CD4-positive, alpha-beta T cell treated with Interleukin-4 for 4 hours (primary cell): ENCODE measurements around the gene PPP4R1.

Experiments
- DNase-seq: peaks from one replicate; pipeline ENCODE4 v3.0.0-alpha.2; 2020

PPP4R1 gene

DNA sequence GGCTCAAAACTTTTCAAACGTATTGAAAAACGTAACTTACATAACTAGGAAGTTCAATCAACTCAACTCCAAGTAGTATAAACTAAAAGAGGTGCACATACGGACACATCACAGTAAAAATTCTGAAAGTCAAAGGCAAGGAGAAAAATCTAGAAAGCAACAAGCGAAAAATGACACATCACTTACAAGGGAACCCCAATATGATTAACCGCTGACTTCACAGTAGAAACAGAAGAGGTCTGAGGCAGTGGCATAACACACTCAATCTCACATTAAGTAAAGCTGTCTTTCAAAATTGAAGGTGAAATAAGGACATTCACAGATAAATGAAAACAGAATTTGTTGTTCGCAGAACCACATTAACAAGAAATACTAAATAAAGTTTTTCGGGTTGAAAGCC lies 32.7 kb downstream of the PPP4R1 start:
- DNase-seq: no peak

- DNase-seq: no peak
Observed at GRCh38 chr18:9578306-9578705, 36.1 kb downstream of the PPP4R1 start.

DNA sequence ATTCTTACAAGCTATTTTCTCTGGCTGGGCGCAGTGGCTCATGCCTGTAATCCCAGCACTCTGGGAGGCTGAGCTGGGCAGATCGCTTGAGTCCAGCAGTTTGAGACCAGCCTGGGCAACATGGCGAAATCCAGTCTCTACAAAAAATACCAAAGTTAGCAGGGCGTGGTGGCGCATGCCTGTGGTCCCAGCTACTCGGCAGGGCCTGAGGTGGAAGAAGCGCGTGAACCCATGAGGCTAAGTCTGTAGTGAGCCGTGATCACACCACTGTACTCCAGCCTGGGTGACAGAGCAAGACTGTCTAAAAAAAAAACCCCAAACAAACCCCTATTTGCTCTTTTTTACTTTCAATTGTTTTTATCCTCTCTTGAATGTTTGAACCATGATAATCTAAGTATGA lies 37.0 kb downstream of the PPP4R1 start:
- no peak for DNase-seq

GRCh38 chr18:9575558-9575957 lies 38.8 kb downstream of the PPP4R1 start:
- DNase-seq: peak; percentile 21

DNA sequence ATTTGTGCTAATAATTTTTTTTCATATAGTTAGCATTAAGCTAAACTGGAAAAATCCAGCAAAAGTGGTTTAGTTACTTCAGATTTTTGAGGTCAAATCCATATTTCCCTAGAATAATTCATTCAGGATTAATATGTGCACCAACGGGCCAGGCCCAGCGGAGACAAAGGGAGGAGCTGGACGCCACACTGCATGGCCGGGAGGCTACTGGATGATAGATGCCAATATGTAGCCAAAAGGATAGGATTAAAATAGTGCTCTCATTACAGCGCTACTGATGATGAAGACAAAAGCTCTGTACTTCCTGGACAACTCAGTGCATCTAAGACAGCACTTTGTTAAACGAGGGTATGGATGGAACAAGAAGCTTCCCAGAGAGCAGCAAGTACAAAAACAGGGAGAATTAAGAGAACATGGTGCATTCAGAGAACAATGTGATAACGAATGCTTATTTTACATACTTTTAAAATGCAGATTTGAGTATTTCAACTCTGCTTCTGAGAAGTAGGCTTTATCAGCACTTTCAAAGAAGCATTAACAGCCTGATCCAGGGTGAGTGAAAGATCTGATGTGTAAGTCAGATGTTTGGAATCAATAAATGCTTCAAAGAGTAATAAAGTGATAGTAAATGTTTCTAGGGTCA lies 39.8 kb downstream of the PPP4R1 start:
- DNase-seq: no peak

DNA sequence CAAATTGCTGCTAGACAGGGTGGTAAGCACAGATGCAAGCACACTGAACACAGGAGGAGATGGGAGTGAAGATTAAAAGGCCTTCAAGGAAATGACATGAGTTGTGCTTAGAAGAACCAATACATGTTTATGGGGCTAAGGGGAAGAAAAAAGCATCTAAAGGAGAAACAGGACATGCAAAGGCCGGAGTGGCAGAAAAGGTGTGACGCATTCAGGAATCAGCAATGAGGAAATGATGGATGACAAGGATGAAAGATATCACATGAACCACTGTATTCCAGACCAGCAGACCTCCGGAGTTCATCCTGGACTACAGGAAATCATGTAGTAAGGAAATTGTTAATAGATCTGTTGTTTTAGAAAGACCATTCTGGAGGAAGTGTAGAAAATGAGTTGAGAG lies 42.8 kb downstream of the PPP4R1 start:
- no peak for DNase-seq

DNA sequence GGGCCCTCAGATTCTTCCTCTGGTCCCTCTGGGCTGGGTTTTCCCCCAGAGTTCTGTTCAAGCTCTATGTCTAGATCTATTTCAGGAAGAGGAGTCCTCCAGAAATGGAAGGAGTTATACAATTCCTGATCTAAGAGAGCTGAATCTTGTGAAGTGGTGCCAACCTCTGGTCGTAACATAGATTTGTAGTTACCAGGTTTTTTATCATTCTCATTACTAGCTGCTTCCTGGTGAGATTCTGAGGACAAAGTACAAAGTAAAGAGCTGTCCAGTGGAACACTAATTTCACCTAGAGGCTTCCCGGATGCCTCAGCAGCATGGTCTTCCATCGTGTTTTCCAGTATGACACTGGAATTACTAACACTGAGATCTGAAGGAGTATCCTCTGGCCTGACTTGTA lies 44.1 kb downstream of the PPP4R1 start:
- DNase-seq: no peak

- DNase-seq: no peak
Observed at GRCh38 chr18:9569178-9569577, 45.2 kb downstream of the PPP4R1 start.

- DNase-seq: no peak
Observed at GRCh38 chr18:9568186-9568585, 46.2 kb downstream of the PPP4R1 start.

DNA sequence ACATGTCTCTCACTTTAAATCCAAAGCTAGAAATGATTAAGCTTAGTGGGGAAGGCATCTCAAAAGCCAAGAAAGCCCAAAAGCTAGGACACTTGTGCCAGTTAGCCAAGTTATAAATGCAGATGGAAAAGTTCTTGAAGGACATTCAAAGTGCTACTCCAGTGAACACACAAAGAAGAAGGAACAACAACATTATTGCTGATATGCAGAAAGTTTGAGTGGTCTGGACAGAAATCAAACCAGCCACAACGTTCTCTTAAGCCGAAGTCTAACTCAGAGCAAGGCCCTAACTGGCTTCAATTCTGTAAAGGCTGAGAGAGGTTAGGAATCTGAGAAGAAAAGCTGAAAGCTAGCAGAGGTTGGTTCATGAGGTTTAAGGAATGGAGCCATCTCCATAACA lies 49.0 kb downstream of the PPP4R1 start:
- no peak for DNase-seq

DNA sequence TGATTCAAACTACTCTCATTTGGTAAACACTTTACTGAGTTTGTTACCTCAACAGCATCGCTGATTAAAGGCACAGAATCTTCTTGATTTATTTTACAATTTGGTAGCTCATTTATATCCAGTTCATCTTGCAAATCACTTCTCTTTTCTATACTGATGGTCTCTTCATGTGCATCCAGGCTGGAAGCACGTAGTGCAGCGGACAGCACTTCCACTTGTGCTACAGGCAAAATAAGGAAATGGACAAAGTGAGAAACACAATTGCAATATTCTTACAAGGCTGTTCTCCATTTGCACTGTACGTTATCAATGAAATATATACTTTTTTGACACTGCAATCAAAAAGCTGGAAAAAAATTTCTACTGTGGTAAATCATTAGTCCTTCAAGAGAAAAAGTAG lies 51.0 kb downstream of the PPP4R1 start:
- no peak for DNase-seq

GRCh38 chr18:9562584-9562983 lies 51.8 kb downstream of the PPP4R1 start:
- no peak for DNase-seq

- DNase-seq: no peak
Observed at GRCh38 chr18:9561759-9562158, 52.6 kb downstream of the PPP4R1 start.

DNA sequence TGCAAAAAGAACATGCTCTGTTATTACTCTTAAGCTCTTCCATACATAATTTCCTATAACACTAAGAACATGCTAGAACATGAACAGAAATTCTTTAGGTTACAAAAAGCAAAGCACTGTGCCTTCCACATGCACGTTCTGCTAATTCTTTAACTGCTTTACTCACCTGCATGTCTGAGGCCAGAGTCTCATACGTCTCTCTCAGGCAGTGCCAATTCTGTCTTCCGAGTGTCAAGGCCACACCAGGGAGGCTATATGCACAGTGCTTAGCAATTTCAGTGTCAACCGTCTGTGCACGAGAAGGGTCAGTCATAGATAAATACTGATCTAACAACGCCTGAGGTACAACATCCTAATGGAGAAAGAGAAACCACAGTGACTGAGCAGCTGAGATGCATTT lies 55.1 kb downstream of the PPP4R1 start:
- no peak for DNase-seq

DNA sequence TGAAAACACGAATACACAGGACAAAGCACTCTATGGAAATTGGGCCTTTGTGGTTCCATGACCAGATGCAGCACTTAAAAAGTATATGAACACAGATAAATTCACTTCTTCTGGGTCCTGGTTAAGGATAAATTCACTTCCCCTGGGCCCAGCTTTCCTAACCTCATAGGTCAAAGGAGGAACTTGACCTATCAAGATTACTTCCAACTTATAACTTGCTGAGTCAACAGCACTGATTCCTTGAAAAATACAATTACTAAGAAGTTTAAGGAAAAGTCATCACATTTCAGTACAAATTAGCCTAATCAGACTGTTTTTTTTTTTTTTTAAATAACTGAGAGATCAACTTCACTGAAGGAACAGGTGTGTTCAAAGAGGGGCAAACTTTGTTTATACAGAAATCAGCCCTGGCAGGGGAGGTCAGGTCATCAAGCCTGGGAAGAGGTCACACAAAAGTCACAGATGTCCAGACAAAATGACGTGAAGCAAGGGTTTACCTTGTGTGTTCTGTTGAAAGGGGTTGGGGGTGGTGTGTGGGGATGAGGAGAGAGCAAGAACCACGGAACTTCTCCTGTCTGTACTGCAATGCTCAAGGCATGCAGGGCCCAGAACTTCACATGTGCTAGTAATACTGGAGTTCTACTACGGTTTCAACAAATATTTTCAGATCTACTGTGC lies 55.8 kb downstream of the PPP4R1 start:
- DNase-seq: no peak

DNA sequence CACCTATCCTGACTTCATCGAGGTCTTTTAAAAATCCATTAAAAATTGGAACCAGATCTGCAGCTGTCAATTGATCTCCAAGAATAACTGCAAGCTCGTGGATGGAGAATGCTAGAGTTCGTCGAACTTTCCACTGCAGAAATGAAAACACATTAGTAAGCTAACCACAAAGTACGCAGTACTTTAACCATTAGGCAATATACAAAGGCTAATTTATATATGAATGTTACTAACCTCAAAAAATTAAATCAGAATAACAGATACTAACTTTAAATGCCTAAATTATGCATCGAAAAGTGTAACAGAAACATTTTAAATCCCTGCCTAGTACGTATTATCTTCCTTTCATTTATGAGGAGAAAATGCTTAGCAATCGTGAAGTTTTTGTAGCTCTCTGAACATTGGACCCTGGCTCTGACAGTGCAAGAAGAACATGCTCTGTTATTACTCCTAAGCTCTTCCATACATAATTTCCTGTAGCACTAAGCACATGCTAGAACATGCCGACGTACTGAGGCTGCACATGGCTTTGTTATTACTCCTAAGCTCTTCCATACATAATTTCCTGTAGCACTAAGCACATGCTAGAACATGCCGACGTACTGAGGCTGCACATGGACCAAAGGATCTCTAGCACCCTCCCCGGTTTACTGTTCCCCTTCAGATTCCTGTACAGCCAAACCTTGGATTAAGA lies 57.0 kb downstream of the PPP4R1 start:
- DNase-seq: no peak

GRCh38 chr18:9552616-9553015 lies 61.7 kb downstream of the PPP4R1 start:
- DNase-seq: no peak

- DNase-seq: no peak
Observed at GRCh38 chr18:9552191-9552590, 62.2 kb downstream of the PPP4R1 start.

GRCh38 chr18:9550429-9550828 lies 63.9 kb downstream of the PPP4R1 start:
- no peak for DNase-seq

DNA sequence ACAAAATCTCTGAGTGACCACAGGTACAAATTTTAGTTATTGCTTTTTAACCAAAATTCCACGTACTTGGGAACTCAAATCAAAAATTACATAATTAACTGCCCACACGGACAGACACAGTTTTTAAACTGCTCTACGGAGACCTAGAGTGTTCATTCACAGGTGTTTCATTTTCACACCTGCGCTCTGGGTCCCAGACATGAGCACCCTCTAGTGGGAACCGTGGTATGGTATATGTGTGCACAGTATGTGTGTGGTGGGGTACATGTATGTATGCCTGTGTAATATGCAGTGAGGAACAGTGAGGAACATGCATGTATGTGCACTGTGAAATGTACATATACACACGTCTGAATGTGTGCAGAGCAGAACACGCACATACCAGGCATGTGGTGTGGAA lies 65.0 kb downstream of the PPP4R1 start:
- no peak for DNase-seq

DNA sequence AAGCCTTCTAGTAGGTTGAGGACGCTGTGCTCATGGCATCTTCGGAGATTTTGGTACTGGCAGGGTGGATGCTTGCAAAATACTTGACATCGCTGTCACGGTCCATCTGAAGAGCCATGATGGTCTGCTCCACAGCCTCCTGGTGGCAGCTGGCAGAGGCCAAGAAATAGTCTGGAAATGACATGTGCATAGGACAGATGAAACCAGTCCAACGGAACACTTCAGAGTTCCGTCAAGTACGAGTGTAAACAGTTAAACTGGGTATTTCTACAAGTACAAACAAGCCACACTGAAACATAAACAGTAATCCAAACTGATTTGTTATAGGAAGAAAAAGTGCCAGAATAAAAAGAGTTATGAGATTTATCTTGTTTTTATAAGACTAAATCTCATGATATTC lies 66.6 kb downstream of the PPP4R1 start:
- DNase-seq: no peak

GRCh38 chr18:9546468-9546867 lies 67.9 kb downstream of the PPP4R1 start:
- DNase-seq: no peak

GRCh38 chr18:9545029-9545428 lies 69.3 kb downstream of the PPP4R1 start:
- DNase-seq: no peak

- DNase-seq: no peak
Observed at GRCh38 chr18:9542924-9543323, 71.4 kb downstream of the PPP4R1 start.

- DNase-seq: no peak
Observed at GRCh38 chr18:9539938-9540337, 74.4 kb downstream of the PPP4R1 start.
